H1 (cell line): ENCODE data around the gene MAP2K5. TPM values are rescaled to one million over a fixed set of nuclear protein-coding genes. Genes with fewer than 3 reads are reported as not detected.

Experiments used
- CTCF ChIA-PET: fragments of 300-600 bp; sonication (Branson Sonifier 250); formaldehyde crosslinking; loops from one replicate; lab custom pipeline; 2021; ENCODE audit not compliant: partially characterized antibody; lab: Charles Lee
- POLR2A ChIA-PET: fragments of 300-600 bp; sonication (Branson Sonifier 250); formaldehyde crosslinking; loops from one replicate; lab custom pipeline; 2021; ENCODE audit warnings: inconsistent platforms; ENCODE audit not compliant: partially characterized antibody; lab: Charles Lee
- DNase-seq, 2 experiments: peaks; one replicate each; pipeline versions ENCODE4 v3.0.0 to v3.0.0-alpha.2; 2010 to 2022; ENCODE audit warnings: low spot score in 2 of 2, low read depth in 1 of 2, mixed read lengths in 1 of 2
- FAIRE-seq: peaks from 2 replicates; lab custom pipeline; 2011; peaks lifted over from hg19 to GRCh38; lab: Jason Lieb, UNC
- H2AFZ ChIP-seq: 2 replicates; pipeline ENCODE4 v1.8.1; 2012; ENCODE audit warnings: low read length, inconsistent platforms
- H2AK5ac ChIP-seq: 2 replicates; pipeline ENCODE4 v1.6.1; 2013; ENCODE audit warnings: low read depth, low read length
- H2BK120ac ChIP-seq: replicated peaks from 2 replicates; pipeline ENCODE3; 2013; ENCODE audit warnings: low read depth, low read length, inconsistent platforms
- H2BK12ac ChIP-seq: 2 replicates; pipeline ENCODE4 v1.6.1; 2013; ENCODE audit warnings: low read depth, low read length
- H2BK15ac ChIP-seq: 2 replicates; pipeline ENCODE4 v1.6.1; 2013; ENCODE audit warnings: low read length
- H2BK20ac ChIP-seq: 2 replicates; pipeline ENCODE4 v1.6.1; 2013; ENCODE audit warnings: low read length
- H2BK5ac ChIP-seq: 2 replicates; pipeline ENCODE4 v1.6.1; 2013; ENCODE audit warnings: low read depth, low read length
- H3K14ac ChIP-seq: 2 replicates; pipeline ENCODE4 v1.6.1; 2013; ENCODE audit warnings: inconsistent platforms; ENCODE audit not compliant: insufficient read length
- H3K18ac ChIP-seq: 2 replicates; pipeline ENCODE4 v1.6.1; 2013; ENCODE audit warnings: low read length; ENCODE audit errors: extremely low read depth
- H3K23ac ChIP-seq: 2 replicates; pipeline ENCODE4 v1.6.1; 2013; ENCODE audit warnings: inconsistent platforms; ENCODE audit not compliant: insufficient read length
- H3K23me2 ChIP-seq: 2 replicates; pipeline ENCODE4 v1.6.1; 2013; ENCODE audit warnings: low read depth, low read length
- H3K27ac ChIP-seq: 2 replicates; pipeline ENCODE4 v1.6.1; 2011; ENCODE audit warnings: low read depth, low read length, inconsistent platforms
- H3K27me3 ChIP-seq, 4 experiments: replicated peaks in 1 of 4; 1 replicate in 1 of 4; 2 replicates in 3 of 4; pipeline versions ENCODE4 v1.6.1 to v1.8.1; 2011 to 2013; ENCODE audit warnings: low read length in 3 of 4, mild to moderate bottlenecking in 3 of 4, inconsistent platforms in 2 of 4, mixed read lengths in 2 of 4, moderate library complexity in 1 of 4; ENCODE audit not compliant: control insufficient read depth in 3 of 4, insufficient read depth in 3 of 4; ENCODE audit errors: extremely low read depth in 1 of 4
- H3K36me3 ChIP-seq, 4 experiments: 2 replicates each; pipeline versions ENCODE4 v1.6.1 to v1.8.1; 2011 to 2013; ENCODE audit warnings: mild to moderate bottlenecking in 4 of 4, low read length in 3 of 4, moderate library complexity in 2 of 4, control low read depth in 1 of 4, inconsistent platforms in 1 of 4; ENCODE audit not compliant: insufficient read depth in 4 of 4, control insufficient read depth in 2 of 4
- H3K4ac ChIP-seq: replicated peaks from 2 replicates; pipeline ENCODE3; 2013; ENCODE audit warnings: low read length, low read depth, mixed read lengths, inconsistent platforms; ENCODE audit not compliant: insufficient read length
- H3K4me1 ChIP-seq, 4 experiments: replicated peaks in 1 of 4; 1 replicate in 1 of 4; 2 replicates in 3 of 4; pipeline versions ENCODE4 v1.6.1 to v1.8.1; 2011 to 2013; ENCODE audit warnings: low read length in 3 of 4, inconsistent platforms in 2 of 4, mixed read lengths in 1 of 4; ENCODE audit not compliant: insufficient read depth in 4 of 4, control insufficient read depth in 3 of 4
- H3K4me2 ChIP-seq, 2 experiments: 2 replicates each; pipeline versions ENCODE4 v1.6.1 to v1.8.1; 2011 to 2013; ENCODE audit warnings: low read depth in 2 of 2, low read length in 2 of 2, control low read depth in 1 of 2, inconsistent platforms in 1 of 2, mild to moderate bottlenecking in 1 of 2; ENCODE audit not compliant: insufficient read depth in 1 of 2
- H3K4me3 ChIP-seq, 4 experiments: fragments of 200-600, 300-600 bp in 1 of 4; sonication (generic), shearing (Covaris generic), sonication (Bioruptor Twin) in 1 of 4; 2 replicates each; pipeline versions ENCODE4 v1.5.1 to v1.8.1; 2011 to 2016; ENCODE audit warnings: low read length in 4 of 4, low read depth in 3 of 4, control low read depth in 2 of 4, inconsistent platforms in 2 of 4, mild to moderate bottlenecking in 2 of 4, mixed read lengths in 1 of 4, moderate library complexity in 1 of 4; ENCODE audit not compliant: insufficient read depth in 2 of 4; ENCODE audit errors: extremely low read depth in 1 of 4
- H3K56ac ChIP-seq: replicated peaks from 2 replicates; pipeline ENCODE3; 2013; ENCODE audit warnings: low read depth, mild to moderate bottlenecking, mixed read lengths, low read length, inconsistent platforms; ENCODE audit not compliant: insufficient read length
- H3K79me1 ChIP-seq: 2 replicates; pipeline ENCODE4 v1.6.1; 2013; ENCODE audit warnings: low read depth, low read length, control low read depth
- H3K79me2 ChIP-seq, 2 experiments: 2 replicates each; pipeline versions ENCODE4 v1.6.1 to v1.8.1; 2012 to 2013; ENCODE audit warnings: low read length in 2 of 2, mild to moderate bottlenecking in 2 of 2, inconsistent platforms in 1 of 2; ENCODE audit not compliant: insufficient read depth in 2 of 2, control insufficient read depth in 1 of 2
- H3K9ac ChIP-seq, 4 experiments: replicated peaks in 1 of 4; 1 replicate in 1 of 4; 2 replicates in 3 of 4; pipeline versions ENCODE4 v1.6.1 to v1.8.1; 2011 to 2013; ENCODE audit warnings: low read depth in 3 of 4, low read length in 3 of 4, control low read depth in 2 of 4, mild to moderate bottlenecking in 2 of 4, moderate library complexity in 2 of 4, inconsistent platforms in 1 of 4; ENCODE audit errors: extremely low read depth in 1 of 4
- H3K9me3 ChIP-seq, 2 experiments: 2 replicates each; pipeline versions ENCODE4 v1.6.1 to v1.8.1; 2012 to 2013; ENCODE audit warnings: mild to moderate bottlenecking in 2 of 2, moderate library complexity in 2 of 2, control low read depth in 1 of 2, inconsistent platforms in 1 of 2, low read depth in 1 of 2, low read length in 1 of 2, mixed read lengths in 1 of 2; ENCODE audit not compliant: insufficient read depth in 2 of 2
- H4K20me1 ChIP-seq, 2 experiments: replicated peaks in 1 of 2; 2 replicates each; pipeline versions ENCODE3 to v1.8.1; 2011 to 2013; ENCODE audit warnings: inconsistent platforms in 2 of 2, low read length in 2 of 2, mild to moderate bottlenecking in 1 of 2; ENCODE audit not compliant: insufficient read depth in 2 of 2, control insufficient read depth in 1 of 2
- H4K5ac ChIP-seq: 2 replicates; pipeline ENCODE4 v1.6.1; 2013; ENCODE audit warnings: low read length, low read depth, mixed read lengths, inconsistent platforms; ENCODE audit not compliant: insufficient read length
- H4K8ac ChIP-seq: 2 replicates; pipeline ENCODE4 v1.8.0; 2013; ENCODE audit warnings: mild to moderate bottlenecking, moderate library complexity, low read length, inconsistent platforms; ENCODE audit not compliant: insufficient read depth; ENCODE audit errors: extremely low read depth
- H4K91ac ChIP-seq: replicated peaks from 2 replicates; pipeline ENCODE3; 2013; ENCODE audit warnings: low read length, mixed read lengths, inconsistent platforms; ENCODE audit not compliant: insufficient read length
- BRCA1 ChIP-seq: IDR thresholded peaks from 2 replicates; pipeline ENCODE4 v1.6.1; 2012; ENCODE audit warnings: low read depth, low read length, improper control_type of control experiment
- CREB1 ChIP-seq: IDR thresholded peaks from 2 replicates; pipeline ENCODE4 v1.6.1; 2012; ENCODE audit warnings: inconsistent platforms
- E2F6 ChIP-seq: IDR thresholded peaks from 2 replicates; pipeline ENCODE4 v1.6.1; 2012; ENCODE audit warnings: inconsistent platforms
- KDM1A ChIP-seq: fragments of 200-600, 300-600 bp; sonication (generic); IDR thresholded peaks from 2 replicates; pipeline ENCODE4 v1.7.1; 2016; ENCODE audit warnings: mild to moderate bottlenecking, low read length, borderline replicate concordance
- RAD21 ChIP-seq, 2 experiments: IDR thresholded peaks in 1 of 2; conservative IDR thresholded peaks in 1 of 2; 2 replicates each; pipeline ENCODE4 v1.6.1; 2011; ENCODE audit warnings: low read depth in 2 of 2, low read length in 2 of 2, improper control_type of control experiment in 1 of 2, inconsistent platforms in 1 of 2, mild to moderate bottlenecking in 1 of 2, moderate library complexity in 1 of 2
- SIRT6 ChIP-seq: IDR thresholded peaks from one replicate; pipeline ENCODE4 v1.7.1; 2012; ENCODE audit warnings: low read length, inconsistent platforms
- SP2 ChIP-seq: IDR thresholded peaks from 2 replicates; pipeline ENCODE4 v1.6.1; 2012; ENCODE audit warnings: mild to moderate bottlenecking, low read length, inconsistent platforms
- SP4 ChIP-seq: IDR thresholded peaks from 2 replicates; pipeline ENCODE4 v1.6.1; 2012; ENCODE audit warnings: low read length, inconsistent platforms
- TAF1 ChIP-seq: IDR thresholded peaks from 2 replicates; pipeline ENCODE4 v1.6.1; 2011; ENCODE audit warnings: mild to moderate bottlenecking, low read depth, low read length
- YY1 ChIP-seq: IDR thresholded peaks from 2 replicates; pipeline ENCODE4 v1.6.1; 2011; ENCODE audit warnings: low read depth, mild to moderate bottlenecking, low read length
- ZNF274 ChIP-seq: IDR thresholded peaks from 2 replicates; pipeline ENCODE4 v1.7.0; 2012; ENCODE audit warnings: low read length, borderline replicate concordance; ENCODE audit errors: extremely low read depth
- WGBS, 2 experiments: shearing (Covaris generic) in 1 of 2; methylation state at CpG; one replicate each; pipeline versions ENCODE4 v1.1.6 to v1.1.7; 2013 to 2015; ENCODE audit warnings: low lambda C conversion rate in 2 of 2, mixed read lengths in 2 of 2, inconsistent platforms in 1 of 2, low coverage in 1 of 2, missing lambda C conversion rate in 1 of 2; ENCODE audit not compliant: insufficient replicate concordance in 2 of 2, insufficient coverage in 1 of 2, insufficient read length in 1 of 2; ENCODE audit errors: extremely low coverage in 1 of 2, missing lambda C conversion rate in 1 of 2; 5-methylcytosine and 5-hydroxymethylcytosine counted together
- polyA plus RNA-seq, 7 experiments: library from polyadenylated mRNA; depleted of rRNA in 3 of 7; stranded (reverse) in 5 of 7; unstranded in 2 of 7; fragments of >200 nt in 5 of 7; fragments of 200-250 nt in 2 of 7; gene quantifications; 1 replicate in 5 of 7; 2 replicates in 1 of 7; 4 replicates in 1 of 7; pipeline versions ENCODE4 v1.2.1 to v1.2.3, GENCODE V29; 2011 to 2013; ENCODE audit warnings: missing spikeins in 2 of 7, mixed read lengths in 2 of 7
- total RNA-seq: library from RNA; stranded (reverse); fragmentation: NEBNext Ultra II Directional; extraction: Animal tissue kit (Norgen Biotek cat#: 25700); gene quantifications from 2 replicates; pipeline ENCODE4 v1.2.1, GENCODE V29; 2021

MAP2K5 gene
- total and polyA plus RNA-seq, 2 of the 8 experiments (the other 6 are each of a cell fraction or from before 2014, with no cell fraction given) = 4.4 to 15.8 TPM

- no peak overlapping the region for H2BK15ac ChIP-seq
- no peak overlapping the region for H2BK20ac ChIP-seq
- H3K4me2 ChIP-seq = no peak overlapping the region
- no peak overlapping the region for H3K27ac ChIP-seq
- H3K56ac ChIP-seq = no peak overlapping the region
- H3K18ac ChIP-seq = no peak overlapping the region
- no peak for DNase-seq
- ChIA-PET CTCF (interaction anchor here (1.6 kb wide), 1 partner anchor 10 kb away, joined by 5 read pairs; no protein-coding TSS in a partner anchor), POLR2A (no interaction called here)
- no peaks in the 10 kb centered on the region for H3K79me2 ChIP-seq
- no peak overlapping the region for H2BK5ac ChIP-seq
- WGBS, 2 experiments = 98% methylated on average over 3 of the region's 3 CpGs; no CpG with 5 or more reads in 1 of the 2 experiments
- H4K8ac ChIP-seq = no peak overlapping the region
- no peak overlapping the region for H2BK12ac ChIP-seq
- no peak overlapping the region for H3K4ac ChIP-seq
- H3K27me3 ChIP-seq = no peaks in the 10 kb centered on the region
- H3K4me1 ChIP-seq = peaks cover 0 to 12% (median 6%) of the 10 kb centered on the region in 4 experiments; a peak in 6 of 7 replicates
- H4K20me1 ChIP-seq = no peaks in the 10 kb centered on the region
- no peak overlapping the region for H3K9ac ChIP-seq
- no peaks in the 10 kb centered on the region for H3K79me1 ChIP-seq
- no peak overlapping the region for H4K91ac ChIP-seq
- no peak overlapping the region for H4K5ac ChIP-seq
- H3K36me3 ChIP-seq = no peaks in the 10 kb centered on the region
- H3K23me2 ChIP-seq = no peaks in the 10 kb centered on the region
- H2BK120ac ChIP-seq = no peak overlapping the region
- no peak overlapping the region for H2AK5ac ChIP-seq
- H3K23ac ChIP-seq = no peak overlapping the region
- H3K9me3 ChIP-seq = no peaks in the 10 kb centered on the region
- no peak for FAIRE-seq
- H3K4me3 ChIP-seq = no peak overlapping the region
- H3K14ac ChIP-seq = no peak overlapping the region
- no peak overlapping the region for H2AFZ ChIP-seq
- no peak for TF ChIP-seq SIRT6
- no peak for TF ChIP-seq E2F6
- TF ChIP-seq TAF1 = no peak
- TF ChIP-seq ZNF274 = no peak
- TF ChIP-seq YY1 = no peak
- no peak for TF ChIP-seq BRCA1
- no peak for TF ChIP-seq CREB1
- TF ChIP-seq RAD21 (IDR thresholded peaks at IDR 0.05 in 1 of 2, conservative IDR thresholded peaks at IDR 0.05 in 1 of 2; ENCODE audit: low read depth in 2 of 2, low read length in 2 of 2) = no peak
- no peak for TF ChIP-seq SP4
- TF ChIP-seq KDM1A = no peak
- TF ChIP-seq SP2 = no peak
Measured at GRCh38 chr15:67747921-67748320, 205.4 kb downstream of the MAP2K5 start.
